GM10266 (cell line): Measurements from ENCODE around the gene GSTM2.

Experiments used
- DNase-seq: peaks from one replicate; pipeline ENCODE4 v3.0.0; 2012; ENCODE audit errors: extremely low spot score
- TF ChIP-seq, protein P1 (sequence below): IDR thresholded peaks from 2 replicates; pipeline ENCODE4 v1.5.1; 2012; ENCODE audit warnings: mild to moderate bottlenecking, low read depth; ENCODE audit not compliant: control insufficient read depth, insufficient read depth; ENCODE audit errors: missing control alignments

GSTM2 gene

DNA sequence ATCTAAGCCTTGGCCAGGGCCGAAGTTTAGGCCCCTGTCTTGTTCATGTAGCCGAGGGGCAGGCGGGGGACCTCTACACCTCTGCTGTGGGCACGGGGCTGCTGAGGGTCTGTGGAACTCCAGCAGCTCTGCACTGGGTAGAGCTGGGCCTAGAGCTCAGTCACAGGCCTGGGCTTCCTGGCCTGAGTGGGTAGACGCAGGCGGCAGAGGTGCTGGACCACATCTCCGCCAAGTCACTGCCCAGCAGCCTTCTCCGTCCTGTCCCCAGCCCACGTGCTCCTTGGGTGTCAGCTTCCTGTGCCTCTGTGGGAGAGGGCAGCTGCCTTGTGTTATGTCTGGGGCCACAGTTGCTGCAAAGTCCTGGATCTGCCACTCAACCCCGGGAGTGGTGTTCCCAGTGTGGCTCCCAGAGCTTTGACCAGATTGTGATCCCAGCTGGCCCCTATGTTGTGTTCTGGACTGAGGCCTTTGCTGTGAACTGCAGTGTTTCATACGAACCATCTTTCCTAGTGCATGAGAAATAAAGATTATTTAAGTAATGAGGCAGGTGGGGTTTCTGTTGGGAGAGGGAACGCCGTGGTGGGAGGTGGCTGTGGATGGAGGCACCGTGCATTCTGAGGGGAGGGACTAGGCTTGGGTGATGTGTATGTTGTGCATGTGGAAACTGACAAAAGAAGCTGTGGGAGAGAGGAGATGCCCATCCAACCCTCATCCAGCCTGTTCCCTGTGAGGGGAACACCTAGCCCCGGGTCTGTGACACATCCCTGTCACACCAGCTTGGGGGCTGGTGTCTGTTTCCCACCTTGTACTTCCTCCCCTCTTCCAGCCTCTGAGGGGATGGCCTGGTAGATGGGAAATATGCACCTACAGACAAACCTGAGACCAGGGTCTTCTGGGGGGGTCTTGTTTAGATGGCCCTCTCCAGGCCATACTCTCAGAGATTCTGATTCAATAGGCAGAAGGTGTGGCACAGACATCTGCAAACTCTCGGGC, 36.0 kb upstream of the GSTM2 start:
- DNase-seq: no peak

DNA sequence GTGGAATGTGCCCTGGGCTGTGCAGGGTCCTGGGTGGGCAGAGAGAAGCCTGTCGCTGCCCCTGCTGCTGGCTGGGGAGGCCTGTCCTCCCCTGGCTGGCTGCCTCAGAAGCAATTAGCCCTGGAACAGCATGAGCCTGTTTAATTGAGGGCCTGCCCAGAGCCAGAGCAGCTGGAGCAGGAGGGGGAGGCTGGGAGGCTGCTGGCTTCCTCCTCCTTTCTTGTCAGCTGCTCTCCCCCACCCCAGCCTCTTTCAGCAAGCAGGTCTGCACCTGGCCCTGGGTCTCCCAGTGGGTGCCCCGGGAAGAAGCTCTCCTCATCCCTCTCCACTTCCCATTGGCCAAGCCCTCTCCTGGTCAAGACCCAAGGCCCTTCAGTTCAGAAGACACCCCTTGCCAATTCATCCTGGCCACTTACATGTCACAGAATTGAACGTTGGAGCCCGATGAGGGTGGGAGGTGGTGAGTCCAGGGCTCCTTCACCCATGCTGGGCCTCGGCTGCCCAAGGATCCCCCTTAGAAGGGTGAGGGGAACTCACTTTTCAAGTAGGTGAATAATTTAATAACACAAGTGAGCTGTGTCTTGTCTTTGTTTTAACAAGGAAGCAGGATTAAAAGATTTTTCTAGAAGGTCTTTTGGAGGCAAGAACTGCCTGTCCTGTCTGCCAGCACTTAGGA, 35.0 kb upstream of the GSTM2 start:
- DNase-seq: no peak
- TF ChIP-seq, protein P1, sequence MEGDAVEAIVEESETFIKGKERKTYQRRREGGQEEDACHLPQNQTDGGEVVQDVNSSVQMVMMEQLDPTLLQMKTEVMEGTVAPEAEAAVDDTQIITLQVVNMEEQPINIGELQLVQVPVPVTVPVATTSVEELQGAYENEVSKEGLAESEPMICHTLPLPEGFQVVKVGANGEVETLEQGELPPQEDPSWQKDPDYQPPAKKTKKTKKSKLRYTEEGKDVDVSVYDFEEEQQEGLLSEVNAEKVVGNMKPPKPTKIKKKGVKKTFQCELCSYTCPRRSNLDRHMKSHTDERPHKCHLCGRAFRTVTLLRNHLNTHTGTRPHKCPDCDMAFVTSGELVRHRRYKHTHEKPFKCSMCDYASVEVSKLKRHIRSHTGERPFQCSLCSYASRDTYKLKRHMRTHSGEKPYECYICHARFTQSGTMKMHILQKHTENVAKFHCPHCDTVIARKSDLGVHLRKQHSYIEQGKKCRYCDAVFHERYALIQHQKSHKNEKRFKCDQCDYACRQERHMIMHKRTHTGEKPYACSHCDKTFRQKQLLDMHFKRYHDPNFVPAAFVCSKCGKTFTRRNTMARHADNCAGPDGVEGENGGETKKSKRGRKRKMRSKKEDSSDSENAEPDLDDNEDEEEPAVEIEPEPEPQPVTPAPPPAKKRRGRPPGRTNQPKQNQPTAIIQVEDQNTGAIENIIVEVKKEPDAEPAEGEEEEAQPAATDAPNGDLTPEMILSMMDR: no peak

More for the DNA sequence above, 36.0 kb upstream of the GSTM2 start:
- TF ChIP-seq, protein P1: no peak

DNA sequence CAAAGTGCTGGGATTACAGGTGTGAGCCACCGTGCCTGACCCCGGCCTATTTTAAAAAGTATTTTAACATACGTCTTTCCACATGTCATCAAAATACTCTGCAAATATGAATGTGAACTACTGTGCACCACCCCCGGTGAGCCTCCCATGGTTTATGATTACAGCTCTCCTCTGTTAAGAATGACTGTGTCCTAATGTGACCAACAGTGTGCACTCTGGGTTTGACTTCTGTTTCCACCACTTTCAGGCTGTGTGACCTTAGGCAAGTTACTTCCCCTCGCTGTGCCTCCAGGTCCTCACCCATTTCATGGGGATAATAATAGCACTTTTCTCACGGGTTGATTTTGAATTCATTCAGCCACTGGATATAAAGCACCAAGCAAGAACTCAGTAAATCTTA, 33.6 kb upstream of the GSTM2 start:
- TF ChIP-seq, protein P1: no peak
- DNase-seq: no peak

DNA sequence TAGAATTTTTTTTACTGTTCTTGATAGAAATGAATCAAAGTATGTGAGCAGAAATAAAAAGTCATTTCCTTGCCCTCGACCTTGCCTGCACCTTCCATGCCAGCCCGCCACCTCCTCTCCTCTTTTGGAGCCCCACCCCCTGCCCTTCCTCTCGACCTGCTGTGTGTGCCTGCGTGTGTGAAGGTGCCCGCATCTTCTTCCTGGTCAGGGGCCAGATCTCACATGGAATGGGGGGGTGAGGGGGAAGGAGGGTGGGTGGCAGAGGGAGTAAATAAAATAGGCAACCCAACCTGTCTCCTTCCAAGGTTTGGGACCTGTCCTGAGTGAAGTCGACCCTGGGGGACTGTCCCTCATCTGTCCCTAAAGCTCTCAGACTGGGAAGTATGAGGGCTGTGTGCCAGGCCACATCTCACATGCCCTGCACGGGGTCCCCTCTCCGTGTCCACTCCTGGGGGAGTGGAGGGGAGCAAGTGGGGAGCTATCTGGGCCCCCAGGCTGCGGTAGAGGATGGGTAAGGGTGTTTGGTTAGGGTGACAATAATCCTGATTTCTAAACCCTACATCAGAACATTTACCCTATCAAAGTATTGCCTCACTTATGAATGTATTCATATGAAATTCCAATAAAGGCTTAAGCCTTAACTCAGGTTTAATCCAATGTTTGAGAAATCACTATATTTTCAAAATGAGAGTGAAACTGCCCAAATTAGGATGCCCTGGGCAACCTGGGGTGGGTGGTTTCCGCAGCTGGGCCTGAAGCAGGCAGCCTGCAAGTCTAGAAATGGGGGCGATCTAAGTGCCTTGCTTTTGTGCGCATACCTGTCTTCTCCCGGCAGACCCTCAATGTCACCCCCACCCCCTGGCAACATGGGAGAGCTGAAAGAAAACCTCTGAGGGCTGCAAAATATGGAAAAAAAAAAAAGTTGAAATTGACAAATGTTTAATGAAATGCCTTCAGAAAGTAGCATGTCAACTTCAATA, 32.8 kb upstream of the GSTM2 start:
- DNase-seq: no peak
- TF ChIP-seq, protein P1: no peak

DNA sequence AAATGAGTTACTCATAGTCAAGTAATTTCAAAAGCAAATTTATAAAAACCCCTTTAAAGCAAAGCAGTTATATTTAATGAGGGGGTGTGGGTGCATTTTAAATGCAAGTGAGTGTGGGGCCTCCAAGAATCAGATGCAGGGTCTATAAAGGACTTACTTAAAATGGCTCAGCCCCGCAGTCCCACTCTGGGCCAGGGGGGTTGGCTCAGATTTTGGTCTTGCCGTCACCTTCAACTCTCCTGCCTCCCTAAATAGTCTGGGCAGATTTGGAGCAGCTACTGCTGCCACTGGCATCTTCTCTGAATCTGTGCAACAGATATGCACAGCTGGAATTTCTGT, 32.0 kb upstream of the GSTM2 start:
- DNase-seq: no peak
- TF ChIP-seq, protein P1: no peak

DNA sequence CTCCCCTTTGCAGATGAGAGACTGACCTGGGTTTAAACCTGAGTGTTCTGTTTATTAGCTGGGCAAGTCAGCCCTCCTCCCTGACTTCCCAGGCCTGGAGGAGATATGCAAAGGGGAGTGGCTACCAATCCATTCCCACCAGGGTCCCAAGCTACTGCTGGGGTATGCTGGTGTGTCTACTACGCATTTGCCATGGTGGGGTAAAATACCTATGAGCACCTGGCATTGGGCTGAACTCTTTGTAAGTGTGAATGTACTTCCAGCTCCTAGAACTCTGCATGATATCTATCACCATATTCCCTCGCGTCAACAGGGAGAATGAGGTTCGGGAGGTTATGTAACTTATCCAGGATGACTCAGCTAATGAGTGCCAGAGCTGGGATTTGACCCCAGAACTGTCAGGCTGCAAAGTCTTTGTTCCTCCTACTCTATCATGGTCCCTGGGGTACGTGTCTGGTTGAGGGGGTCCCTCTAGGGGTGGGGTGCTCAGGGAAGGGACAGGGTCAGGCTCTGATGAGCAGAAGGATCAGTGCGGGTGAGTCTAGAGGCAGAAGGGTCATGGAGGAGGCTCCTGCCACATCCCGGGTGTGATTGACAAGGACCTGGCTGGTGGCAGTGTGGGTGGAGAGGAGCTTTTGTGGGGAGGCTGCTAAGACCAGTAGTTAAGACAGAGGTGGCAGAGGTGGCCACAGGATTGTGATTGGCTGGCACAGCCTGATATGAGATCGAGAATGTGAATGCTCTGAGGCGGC, 31.5 kb upstream of the GSTM2 start:
- TF ChIP-seq, protein P1: no peak
- DNase-seq: no peak
